Measurements from ENCODE around the gene EPHA1. TPM values are rescaled to one million over a fixed set of nuclear protein-coding genes. Genes with fewer than 3 reads are reported as not detected.
"Not testable (repeated sequence)": the region's sequence is repeated elsewhere in the genome, so short reads cannot be mapped to it uniquely, and the experiment has no call there.

EPHA1 gene
- total RNA-seq, 1 donor from 2014 or later: 0.08 TPM

- no peak for DNase-seq
- intact Hi-C loops (cut with DNase I): no loop called here
- no peak for ATAC-seq (ENCODE audit: poor library complexity)
Measured at GRCh38 chr7:143435266-143435665, 26.6 kb upstream of the EPHA1 start.

DNA sequence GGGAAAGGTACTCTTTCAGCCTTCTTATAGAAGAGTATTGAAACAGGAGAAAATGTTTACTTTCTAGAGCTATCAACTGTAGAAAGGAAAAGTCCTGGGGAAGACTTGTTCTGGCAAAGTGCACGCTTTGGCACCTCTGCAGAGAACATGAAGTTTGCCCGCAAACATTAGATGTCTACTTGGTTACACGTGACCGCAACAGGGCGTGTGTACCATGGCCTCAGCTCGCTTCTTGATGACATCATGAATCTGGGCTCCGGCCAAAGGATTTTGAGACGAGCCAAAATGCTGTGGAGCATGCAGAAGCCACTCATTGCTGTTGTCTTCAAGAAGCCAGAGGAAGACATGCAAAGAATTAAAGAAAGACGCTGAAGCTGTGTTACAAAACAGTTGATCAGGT lies 26.0 kb upstream of the EPHA1 start:
- intact Hi-C loops (cut with DNase I): no loop called here
- DNase-seq (peak; percentile 71), ATAC-seq (ENCODE audit: poor library complexity) (peak; percentile 51)

- DNase-seq: no peak
- intact Hi-C loops (cut with DNase I): no loop called here
- no peak for ATAC-seq (ENCODE audit: poor library complexity)
Measured at GRCh38 chr7:143433759-143434158, 25.1 kb upstream of the EPHA1 start.

DNA sequence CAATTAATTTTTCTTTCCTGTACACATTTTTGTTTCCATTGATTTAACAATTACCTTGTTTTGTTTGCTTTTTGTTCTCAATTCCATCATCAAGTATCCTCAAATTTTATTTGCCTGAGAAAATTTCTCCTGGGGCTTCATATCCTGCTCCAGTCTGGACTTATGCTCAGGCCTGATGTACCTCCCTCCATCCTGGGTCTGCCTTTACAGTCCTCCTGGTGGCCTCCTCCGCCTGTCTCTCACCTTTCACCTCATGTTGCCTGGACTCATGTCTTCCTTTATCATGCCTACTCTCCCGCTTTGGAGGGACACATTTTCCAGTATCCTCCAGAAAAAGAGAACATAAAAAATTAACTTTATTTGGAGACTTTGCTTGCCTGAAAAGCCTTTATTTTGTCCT lies 22.5 kb upstream of the EPHA1 start:
- intact Hi-C loops (cut with DNase I): no loop called here
- ATAC-seq (ENCODE audit: poor library complexity): no peak
- DNase-seq: no peak

- intact Hi-C loops (cut with DNase I): no loop called here
- ATAC-seq (ENCODE audit: poor library complexity) (no peak), DNase-seq (no peak)
Measured at GRCh38 chr7:143429770-143430698, 21.4 kb upstream of the EPHA1 start.

- intact Hi-C loops (cut with DNase I): no loop called here
- ATAC-seq (ENCODE audit: poor library complexity) (no peak), DNase-seq (no peak)
Measured at GRCh38 chr7:143426479-143427142, 18.0 kb upstream of the EPHA1 start.

GRCh38 chr7:143424476-143424875 lies 15.8 kb upstream of the EPHA1 start:
- intact Hi-C loops (cut with DNase I); DNase-seq; ATAC-seq (ENCODE audit: poor library complexity): not testable (repeated sequence)

DNA sequence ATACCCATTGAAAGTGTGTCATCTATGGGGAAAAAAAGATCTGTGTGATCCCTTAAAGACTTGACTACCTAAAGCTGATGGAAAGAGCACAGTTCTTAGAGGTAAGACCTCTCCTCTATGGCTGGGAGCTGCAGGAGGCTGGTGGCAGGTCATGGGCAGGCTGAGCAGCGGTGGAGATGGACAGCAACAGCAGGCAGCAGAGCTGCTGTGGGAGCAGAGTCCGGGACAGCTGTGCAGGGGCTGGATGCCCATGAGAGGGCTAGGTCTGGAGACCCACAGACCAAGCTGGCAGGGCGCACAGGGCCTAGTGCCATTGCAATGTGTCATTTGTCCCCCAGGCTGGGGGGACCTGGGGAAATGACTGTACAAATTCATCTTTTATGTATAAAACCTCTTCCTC lies 13.4 kb upstream of the EPHA1 start:
- DNase-seq (no peak), ATAC-seq (ENCODE audit: poor library complexity) (no peak)
- intact Hi-C loops (cut with DNase I): no loop called here

DNA sequence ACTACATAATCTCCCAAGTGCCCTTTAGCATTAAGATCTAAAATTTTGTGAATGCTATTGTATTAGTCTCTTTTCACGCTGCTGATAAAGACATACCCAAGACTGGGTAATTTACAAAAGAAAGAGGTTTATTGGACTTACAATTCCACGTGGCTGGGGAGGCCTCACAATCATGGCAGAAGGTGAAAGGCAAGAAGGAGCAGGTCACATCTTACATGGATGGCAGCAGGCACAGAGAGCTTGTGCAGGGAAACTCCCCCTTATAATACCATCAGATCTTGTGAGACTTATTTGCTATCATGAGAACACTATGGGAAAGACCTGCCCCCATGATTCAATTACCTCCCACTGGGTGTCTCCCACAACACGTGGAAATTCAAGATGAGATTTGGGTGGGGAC lies 12.0 kb upstream of the EPHA1 start:
- DNase-seq; intact Hi-C loops (cut with DNase I); ATAC-seq (ENCODE audit: poor library complexity): not testable (repeated sequence)

- intact Hi-C loops (cut with DNase I): loop anchor here (10.0 kb wide), 1 partner anchor 95 kb away; no protein-coding TSS in a partner anchor
- DNase-seq: no peak
- ATAC-seq (ENCODE audit: poor library complexity): no peak
Measured at GRCh38 chr7:143419880-143420279, 11.2 kb upstream of the EPHA1 start.

- no peak for DNase-seq
- ATAC-seq (ENCODE audit: poor library complexity): no peak
- intact Hi-C loops (cut with DNase I): loop anchor here (10.0 kb wide), 1 partner anchor 94 kb away; no protein-coding TSS in a partner anchor
Measured at GRCh38 chr7:143418681-143419458, 10.2 kb upstream of the EPHA1 start.

DNA sequence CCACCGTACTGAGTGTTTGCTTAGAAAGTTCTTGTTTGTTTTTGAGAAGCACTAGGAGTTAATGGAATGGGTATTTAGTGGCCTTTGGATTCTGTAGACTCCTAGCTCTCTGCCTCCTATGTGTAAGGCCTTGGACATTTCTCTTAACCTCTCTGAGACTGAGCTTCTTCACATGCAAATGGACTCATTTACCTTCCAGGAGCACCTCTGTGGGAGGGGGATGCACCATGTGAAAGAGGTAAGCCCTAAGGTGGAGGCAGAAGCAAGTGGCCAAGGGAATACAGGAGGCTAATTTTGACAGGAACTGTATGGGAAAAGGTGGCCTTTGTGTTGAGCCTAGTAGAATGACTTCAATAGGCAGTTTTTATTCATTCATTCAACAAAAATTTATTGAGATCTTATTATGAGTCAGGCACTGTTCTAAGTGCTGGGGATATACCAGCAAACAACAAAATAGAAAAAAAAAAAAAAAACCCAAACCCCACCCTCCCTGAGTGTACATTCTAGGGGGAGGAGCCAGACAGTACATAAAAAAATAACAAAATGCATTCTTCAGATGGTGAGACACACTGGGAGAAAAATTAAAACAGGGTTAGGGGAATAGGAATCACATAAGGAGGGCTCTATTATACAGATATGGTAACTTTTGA lies 9.2 kb upstream of the EPHA1 start:
- intact Hi-C loops (cut with DNase I): loop anchor here (10.0 kb wide), 1 partner anchor 93 kb away; no protein-coding TSS in a partner anchor
- DNase-seq (no peak), ATAC-seq (ENCODE audit: poor library complexity) (no peak)

GRCh38 chr7:143416565-143417149 lies 8.0 kb upstream of the EPHA1 start:
- ATAC-seq (ENCODE audit: poor library complexity): peak; percentile 57
- intact Hi-C loops (cut with DNase I): loop anchor here (10.0 kb wide), 1 partner anchor 92 kb away; no protein-coding TSS in a partner anchor
- no peak for DNase-seq

DNA sequence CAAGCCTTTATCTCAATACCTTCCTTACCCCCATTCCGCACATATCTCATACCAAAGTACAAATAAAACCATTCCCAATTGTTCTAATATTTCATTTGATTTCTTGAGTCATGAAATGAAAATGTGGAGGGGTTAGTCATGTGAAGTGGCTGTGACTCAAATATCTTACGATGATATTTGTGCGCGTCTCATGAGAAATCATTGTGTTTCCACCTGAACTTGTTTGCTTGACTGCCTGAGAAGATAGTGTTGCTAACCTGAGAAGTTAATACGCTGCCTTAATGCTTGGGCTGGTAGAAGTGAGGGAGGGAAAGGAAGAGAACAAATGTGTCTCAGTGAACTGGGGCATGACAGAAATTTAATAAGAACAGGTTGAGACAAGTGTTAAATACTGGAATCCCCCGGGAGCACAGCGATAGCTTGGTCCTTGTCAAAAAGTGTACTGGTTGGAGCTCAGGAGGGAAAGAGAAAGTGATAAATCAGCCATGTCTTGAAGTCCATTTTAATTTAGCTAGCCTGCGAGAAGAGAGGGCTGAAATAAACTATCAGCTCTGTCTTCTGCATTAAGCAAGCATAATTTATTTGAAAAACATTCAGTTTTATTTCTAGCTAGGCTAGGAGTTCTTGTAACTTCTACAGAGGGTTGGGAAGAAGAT lies 7.2 kb upstream of the EPHA1 start:
- intact Hi-C loops (cut with DNase I): loop anchor here (10.0 kb wide), 1 partner anchor 91 kb away; no protein-coding TSS in a partner anchor
- ATAC-seq (ENCODE audit: poor library complexity): no peak

DNA sequence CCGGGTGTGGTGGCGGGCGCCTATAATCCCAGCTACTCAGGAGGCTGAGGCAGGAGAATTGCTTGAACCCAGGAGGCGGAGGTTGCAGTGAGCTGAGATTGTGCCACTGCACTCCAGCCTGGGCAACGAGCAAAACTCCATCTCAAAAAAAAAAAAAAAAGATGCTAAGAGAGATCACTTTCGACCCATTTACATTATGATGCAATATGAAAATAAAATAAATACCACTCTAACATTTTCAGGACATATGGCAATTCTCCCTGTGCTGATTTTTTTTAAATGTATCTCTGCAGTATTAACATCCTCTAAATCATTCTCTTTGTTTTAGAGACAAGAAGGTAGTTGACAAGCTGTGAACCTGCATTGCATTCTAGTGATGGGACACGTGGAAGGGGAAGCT lies 6.6 kb upstream of the EPHA1 start:
- ATAC-seq (ENCODE audit: poor library complexity); DNase-seq: not testable (repeated sequence)
- intact Hi-C loops (cut with DNase I): loop anchor here (10.0 kb wide), 1 partner anchor 90 kb away; no protein-coding TSS in a partner anchor

More for the DNA sequence above, 7.2 kb upstream of the EPHA1 start:
- no peak for DNase-seq

DNA sequence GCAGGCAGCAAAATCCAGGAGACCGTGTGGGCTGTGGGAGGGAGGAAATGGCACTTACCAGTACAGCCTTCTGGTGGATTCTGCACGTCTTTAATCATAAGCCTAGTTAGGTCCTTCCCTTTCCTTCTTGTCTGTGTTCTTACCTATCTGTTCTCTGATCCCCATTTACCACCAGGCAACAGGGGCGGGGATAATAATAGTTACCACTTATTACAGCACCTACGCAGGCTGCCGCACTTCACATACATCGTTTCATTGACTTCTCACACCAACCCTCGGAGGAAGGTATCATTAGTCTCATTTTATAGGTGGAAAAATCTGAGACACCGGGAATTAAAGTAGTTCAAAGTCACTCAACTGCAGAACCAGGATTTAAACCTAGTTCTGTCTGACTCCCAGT lies 4.5 kb upstream of the EPHA1 start:
- no peak for DNase-seq
- no peak for ATAC-seq (ENCODE audit: poor library complexity)
- intact Hi-C loops (cut with DNase I): loop anchor here (10.0 kb wide), 1 partner anchor 88 kb away; no protein-coding TSS in a partner anchor

- ATAC-seq (ENCODE audit: poor library complexity): no peak
- no peak for DNase-seq
- intact Hi-C loops (cut with DNase I): loop anchor here (10.0 kb wide), 1 partner anchor 87 kb away; no protein-coding TSS in a partner anchor
Measured at GRCh38 chr7:143411976-143412708, 3.5 kb upstream of the EPHA1 start.

Data from Right ventricle myocardium superior (tissue), 1 donor.